Measurements from ENCODE around the gene OMA1.

DNA sequence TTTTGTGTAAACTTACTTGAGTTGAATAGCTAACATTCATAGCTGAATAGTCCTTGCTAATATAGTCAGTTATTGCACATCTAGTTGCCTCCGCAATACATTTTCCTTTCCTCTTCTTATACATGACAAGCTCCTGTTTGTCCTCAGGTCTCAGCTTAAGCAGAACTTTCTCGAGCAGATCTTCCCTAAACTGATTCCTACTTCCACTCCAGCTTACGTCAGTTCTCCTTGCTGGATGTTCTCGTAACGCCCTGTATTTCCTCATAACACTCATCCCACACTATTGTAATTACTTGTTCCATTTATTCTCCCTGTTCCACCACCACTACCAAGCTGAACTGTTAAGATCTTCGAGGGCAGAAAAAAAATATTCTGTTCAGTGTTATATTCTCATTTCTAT, 15.1 kb upstream of the OMA1 start:
- TF ChIP-seq POLR2A (IDR thresholded peaks at IDR 0.05; ENCODE audit: low read depth, low read length) (no peak), TAF1 (IDR thresholded peaks at IDR 0.05; ENCODE audit: borderline replicate concordance, low read depth, low read length) (no peak), POLR2AphosphoS5 (IDR thresholded peaks at IDR 0.05; ENCODE audit: low read depth, low read length) (no peak)
